Parathyroid adenoma (tissue), 2 donors: ENCODE data around the gene OGFOD2.

Experiments used
- H2AFZ ChIP-seq: fragments of 300-600 bp; sonication (generic); one replicate; pipeline ENCODE4 v1.7.0; 2017; ENCODE audit warnings: antibody characterized with exemption, mild to moderate bottlenecking
- H3K27ac ChIP-seq: fragments of 300-600 bp; sonication (generic); one replicate; pipeline ENCODE4 v1.7.0; 2017
- H3K27me3 ChIP-seq: fragments of 300-600 bp; sonication (generic); one replicate; pipeline ENCODE4 v1.7.0; 2017; ENCODE audit warnings: low read length; ENCODE audit not compliant: control insufficient read depth, insufficient read depth
- H3K36me3 ChIP-seq: fragments of 300-600 bp; sonication (generic); one replicate; pipeline ENCODE4 v1.7.0; 2017; ENCODE audit warnings: low read length; ENCODE audit not compliant: control insufficient read depth, insufficient read depth
- H3K4me1 ChIP-seq: fragments of 300-600 bp; sonication (generic); one replicate; pipeline ENCODE4 v1.7.0; 2017; ENCODE audit warnings: control low read depth
- H3K4me2 ChIP-seq: fragments of 300-600 bp; sonication (generic); one replicate; pipeline ENCODE4 v1.7.0; 2017; ENCODE audit warnings: low read length
- H3K4me3 ChIP-seq: fragments of 300-600 bp; sonication (generic); one replicate; pipeline ENCODE4 v1.7.0; 2017; ENCODE audit warnings: low read depth, low read length
- H3K79me2 ChIP-seq: fragments of 300-600 bp; sonication (generic); one replicate; pipeline ENCODE4 v1.7.0; 2017; ENCODE audit warnings: control low read depth
- H3K9ac ChIP-seq: fragments of 300-600 bp; sonication (generic); one replicate; pipeline ENCODE4 v1.7.0; 2017; ENCODE audit warnings: mild to moderate bottlenecking
- H3K9me3 ChIP-seq: fragments of 300-600 bp; sonication (generic); one replicate; pipeline ENCODE4 v1.7.0; 2017; ENCODE audit warnings: low read length; ENCODE audit not compliant: control insufficient read depth
- CTCF ChIP-seq: fragments of 300-600 bp; sonication (generic); IDR thresholded peaks from one replicate; pipeline ENCODE4 v1.7.0; 2017; ENCODE audit warnings: antibody characterized with exemption, mild to moderate bottlenecking
- donor health status: primary hyperparathyroidism.

The OGFOD2 gene

GRCh38 chr12:122946690-122947341 lies 28.2 kb upstream of the OGFOD2 start:
- H2AFZ ChIP-seq: no peak overlapping the region
- peaks cover 1% of the 10 kb centered on the region for H3K79me2 ChIP-seq
- no peak overlapping the region for H3K4me2 ChIP-seq
- H3K36me3 ChIP-seq: no peaks in the 10 kb centered on the region
- no peaks in the 10 kb centered on the region for H3K4me1 ChIP-seq
- H3K27ac ChIP-seq: no peak overlapping the region
- no peak for TF ChIP-seq CTCF
- H3K27me3 ChIP-seq: no peaks in the 10 kb centered on the region
- H3K9me3 ChIP-seq: no peaks in the 10 kb centered on the region
- H3K9ac ChIP-seq: no peak overlapping the region
- H3K4me3 ChIP-seq: no peak overlapping the region

DNA sequence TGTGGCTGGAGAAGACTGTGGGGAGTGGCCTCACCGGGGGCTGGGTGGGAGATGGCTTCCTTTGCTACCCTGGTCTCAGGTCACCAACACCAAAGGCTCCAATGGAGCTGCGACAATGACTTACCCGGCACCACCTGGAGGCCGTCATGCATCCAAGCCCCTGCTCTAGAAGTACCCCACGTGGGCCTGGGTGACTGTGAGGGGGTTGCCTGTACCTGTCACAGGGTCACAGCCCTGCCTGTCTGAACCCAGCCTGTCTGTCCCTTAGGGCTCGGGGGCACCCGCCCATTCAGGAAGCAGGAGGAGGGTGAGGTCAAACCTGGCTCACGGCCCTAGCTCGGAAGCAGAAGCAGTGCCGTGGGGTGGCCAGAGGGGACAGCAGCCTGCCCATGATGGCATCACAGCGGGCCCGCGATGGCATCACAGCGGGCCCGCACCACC lies 27.7 kb upstream of the OGFOD2 start:
- Histone ChIP-seq H3K27me3 (no peaks in the 10 kb centered on the region), H2AFZ (no peak overlapping the region), H3K9ac (no peak overlapping the region), H3K27ac (no peak overlapping the region), H3K36me3 (no peaks in the 10 kb centered on the region), H3K4me1 (no peaks in the 10 kb centered on the region), H3K79me2 (peaks cover 6% of the 10 kb centered on the region), H3K9me3 (no peaks in the 10 kb centered on the region), H3K4me3 (no peak overlapping the region), H3K4me2 (no peak overlapping the region)
- TF ChIP-seq CTCF: no peak

- Histone ChIP-seq H2AFZ (no peak overlapping the region), H3K27me3 (no peaks in the 10 kb centered on the region), H3K36me3 (no peaks in the 10 kb centered on the region), H3K4me2 (no peak overlapping the region), H3K79me2 (peaks cover 6% of the 10 kb centered on the region), H3K9ac (no peak overlapping the region), H3K4me1 (no peaks in the 10 kb centered on the region), H3K9me3 (no peaks in the 10 kb centered on the region), H3K4me3 (no peak overlapping the region), H3K27ac (no peak overlapping the region)
- TF ChIP-seq CTCF: no peak
Measured at GRCh38 chr12:122948605-122949004, 26.4 kb upstream of the OGFOD2 start.

GRCh38 chr12:122949405-122949804 lies 25.6 kb upstream of the OGFOD2 start:
- H3K36me3 ChIP-seq: no peaks in the 10 kb centered on the region
- no peak overlapping the region for H3K27ac ChIP-seq
- TF ChIP-seq CTCF: no peak
- H2AFZ ChIP-seq: no peak overlapping the region
- H3K79me2 ChIP-seq: peaks cover 6% of the 10 kb centered on the region
- H3K4me2 ChIP-seq: no peak overlapping the region
- no peak overlapping the region for H3K4me3 ChIP-seq
- H3K9ac ChIP-seq: no peak overlapping the region
- no peaks in the 10 kb centered on the region for H3K27me3 ChIP-seq
- no peaks in the 10 kb centered on the region for H3K4me1 ChIP-seq
- H3K9me3 ChIP-seq: no peaks in the 10 kb centered on the region
